ENCODE results near the gene MUC5B.

- TF ChIP-seq, protein P1, sequence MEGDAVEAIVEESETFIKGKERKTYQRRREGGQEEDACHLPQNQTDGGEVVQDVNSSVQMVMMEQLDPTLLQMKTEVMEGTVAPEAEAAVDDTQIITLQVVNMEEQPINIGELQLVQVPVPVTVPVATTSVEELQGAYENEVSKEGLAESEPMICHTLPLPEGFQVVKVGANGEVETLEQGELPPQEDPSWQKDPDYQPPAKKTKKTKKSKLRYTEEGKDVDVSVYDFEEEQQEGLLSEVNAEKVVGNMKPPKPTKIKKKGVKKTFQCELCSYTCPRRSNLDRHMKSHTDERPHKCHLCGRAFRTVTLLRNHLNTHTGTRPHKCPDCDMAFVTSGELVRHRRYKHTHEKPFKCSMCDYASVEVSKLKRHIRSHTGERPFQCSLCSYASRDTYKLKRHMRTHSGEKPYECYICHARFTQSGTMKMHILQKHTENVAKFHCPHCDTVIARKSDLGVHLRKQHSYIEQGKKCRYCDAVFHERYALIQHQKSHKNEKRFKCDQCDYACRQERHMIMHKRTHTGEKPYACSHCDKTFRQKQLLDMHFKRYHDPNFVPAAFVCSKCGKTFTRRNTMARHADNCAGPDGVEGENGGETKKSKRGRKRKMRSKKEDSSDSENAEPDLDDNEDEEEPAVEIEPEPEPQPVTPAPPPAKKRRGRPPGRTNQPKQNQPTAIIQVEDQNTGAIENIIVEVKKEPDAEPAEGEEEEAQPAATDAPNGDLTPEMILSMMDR (IDR thresholded peaks at IDR 0.05; ENCODE audit: insufficient read depth, low read length): no peak
- TF ChIP-seq REST (IDR thresholded peaks at IDR 0.05; ENCODE audit: insufficient replicate concordance, low read depth): no peak
These were observed 36.7 kb downstream of the MUC5B start for GRCh38 chr11:1259561-1259960.
